Activated naive CD4-positive, alpha-beta T cell treated with Interleukin-2 at 50 U/mL for 16 hours (primary cell): ENCODE measurements around the gene ANXA9.

Source experiments
- DNase-seq: peaks from one replicate; pipeline ENCODE4 v3.0.0-alpha.2; 2020

The ANXA9 gene

GRCh38 chr1:151005729-151006319, 23.7 kb downstream of the ANXA9 start:
- no peak for DNase-seq

- peak; percentile 36 for DNase-seq
Observed at GRCh38 chr1:151006327-151007052, 24.4 kb downstream of the ANXA9 start, which contains the start of gene MINDY1. TSS of gene MINDY1 (minus strand) at chr1:151006902. CDS start at chr1:151002617, 4,285 bp downstream.

- DNase-seq: no peak
Observed at GRCh38 chr1:151007853-151008243, 25.8 kb downstream of the ANXA9 start.

- DNase-seq: peak; percentile 97
Observed at GRCh38 chr1:151008244-151009205, 26.4 kb downstream of the ANXA9 start, which contains the start of gene PRUNE1. TSS of gene PRUNE1 (plus strand) at chr1:151008449. CDS start at chr1:151008633, 184 bp downstream.

DNA sequence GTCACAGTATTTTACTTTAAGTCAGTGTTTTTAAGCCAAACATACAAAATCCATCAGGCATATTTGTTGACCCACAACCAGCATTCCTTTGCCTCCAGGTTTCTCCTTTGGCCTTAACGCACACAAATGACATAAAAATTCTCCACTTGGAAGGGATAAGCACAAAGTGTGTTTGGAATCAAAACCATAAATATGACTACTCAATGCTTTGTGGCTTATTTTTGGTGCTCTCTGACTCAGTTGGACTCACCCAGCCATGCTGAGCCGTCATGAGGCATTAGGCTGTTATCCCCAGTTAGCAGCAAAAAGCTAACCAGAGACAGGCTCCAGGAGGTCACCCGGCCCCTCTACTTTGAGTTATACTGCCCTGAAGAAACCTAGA, 27.1 kb downstream of the ANXA9 start:
- no peak for DNase-seq

DNA sequence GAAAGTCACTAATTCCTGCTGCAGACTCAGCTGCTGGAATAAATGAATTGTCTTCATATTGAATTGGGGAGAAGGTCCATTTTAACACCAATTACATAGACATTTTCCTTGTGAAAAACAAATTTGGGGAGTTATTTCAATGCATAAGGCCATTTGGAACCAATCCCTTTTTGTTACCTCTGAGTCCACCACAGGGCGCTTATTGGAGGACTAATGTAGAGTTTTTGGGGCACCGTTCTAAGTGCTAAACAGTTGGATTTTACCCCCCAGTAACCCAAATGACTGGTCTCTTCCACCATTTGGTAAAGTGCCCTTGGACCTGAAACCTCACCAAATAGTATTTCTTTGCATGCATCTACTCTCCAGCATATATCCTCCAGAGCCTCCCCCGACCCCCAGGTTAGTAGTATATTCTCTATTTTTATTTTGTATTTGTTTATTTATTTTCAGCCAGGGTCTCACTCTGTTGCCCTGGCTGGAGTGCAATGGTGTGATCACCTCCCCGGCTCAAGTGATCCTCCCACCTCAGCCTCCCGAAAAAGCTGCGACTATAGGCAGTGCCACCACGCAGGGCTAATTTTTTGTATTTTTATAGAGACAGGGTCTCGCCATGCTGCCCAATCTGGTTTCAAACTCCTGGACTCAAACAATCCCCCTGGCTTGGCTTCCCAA, 27.7 kb downstream of the ANXA9 start:
- DNase-seq: no peak

GRCh38 chr1:151010346-151010726, 28.2 kb downstream of the ANXA9 start:
- no peak for DNase-seq

GRCh38 chr1:151011154-151011850, 29.2 kb downstream of the ANXA9 start:
- no peak for DNase-seq

DNA sequence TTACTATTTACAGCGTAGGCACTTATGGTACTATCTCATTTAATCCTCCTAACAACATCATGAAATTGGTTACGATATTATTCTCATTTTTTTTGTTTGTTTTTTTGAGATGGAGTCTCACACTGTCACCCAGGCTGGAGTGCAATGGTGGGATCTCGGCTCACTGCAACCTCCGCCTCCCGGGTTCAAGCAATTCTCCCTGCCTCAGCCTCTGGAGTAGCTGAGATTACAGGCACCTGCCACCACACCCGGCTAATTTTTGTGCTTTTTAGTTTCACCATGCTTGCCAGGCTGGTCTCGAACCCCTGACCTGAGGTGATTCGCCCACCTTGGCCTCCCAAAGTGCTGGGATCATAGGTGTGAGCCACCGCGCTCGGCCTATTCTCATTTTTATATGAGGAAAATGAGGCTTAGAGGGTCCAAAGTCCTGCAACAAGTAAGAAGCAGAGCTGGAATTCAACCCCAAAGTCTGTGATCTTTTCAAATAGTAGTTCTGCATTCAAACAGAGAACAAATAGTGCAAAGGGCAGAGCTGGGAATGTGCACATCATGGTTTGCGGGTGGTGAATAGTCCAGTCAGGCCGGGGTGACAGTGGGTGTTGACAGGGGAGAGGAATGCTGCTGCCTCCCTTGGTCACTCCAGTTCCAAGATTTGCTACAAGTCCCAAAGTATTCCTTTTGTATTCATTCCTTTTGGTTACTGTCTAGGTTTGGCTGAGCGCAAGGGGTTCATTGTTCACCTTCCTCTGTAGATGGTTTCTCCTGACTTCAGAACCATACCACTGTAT, 30.8 kb downstream of the ANXA9 start:
- DNase-seq: no peak

- DNase-seq: no peak
Observed at GRCh38 chr1:151013518-151013917, 31.4 kb downstream of the ANXA9 start.

DNA sequence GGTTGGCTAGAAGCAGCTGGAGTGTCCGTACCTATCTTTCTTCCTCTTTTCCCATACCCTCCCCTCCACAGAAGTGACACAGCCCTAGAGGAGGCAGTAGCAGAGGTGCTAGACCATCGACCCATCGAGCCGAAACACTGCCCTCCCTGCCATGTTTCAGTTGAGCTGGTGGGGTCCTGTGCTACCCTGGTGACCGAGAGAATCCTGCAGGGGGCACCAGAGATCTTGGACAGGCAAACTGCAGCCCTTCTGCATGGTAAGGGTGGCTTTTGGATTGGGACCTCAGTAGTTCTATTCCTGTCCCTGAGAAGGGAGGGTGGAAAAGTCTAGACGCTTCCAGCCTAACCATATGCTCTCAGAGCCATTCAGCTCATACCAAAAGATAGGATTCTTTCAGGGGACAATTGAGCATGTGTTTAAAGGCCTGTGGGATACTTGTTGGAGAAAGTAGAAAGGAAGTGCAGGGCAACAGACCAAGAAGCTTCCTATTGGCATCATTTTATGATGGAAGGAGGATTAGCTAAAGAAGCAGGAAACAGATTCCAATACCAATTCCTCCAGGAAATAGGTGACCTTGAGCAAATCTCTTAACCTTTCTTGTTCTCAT, 42.6 kb downstream of the ANXA9 start:
- peak; percentile 81 for DNase-seq

DNA sequence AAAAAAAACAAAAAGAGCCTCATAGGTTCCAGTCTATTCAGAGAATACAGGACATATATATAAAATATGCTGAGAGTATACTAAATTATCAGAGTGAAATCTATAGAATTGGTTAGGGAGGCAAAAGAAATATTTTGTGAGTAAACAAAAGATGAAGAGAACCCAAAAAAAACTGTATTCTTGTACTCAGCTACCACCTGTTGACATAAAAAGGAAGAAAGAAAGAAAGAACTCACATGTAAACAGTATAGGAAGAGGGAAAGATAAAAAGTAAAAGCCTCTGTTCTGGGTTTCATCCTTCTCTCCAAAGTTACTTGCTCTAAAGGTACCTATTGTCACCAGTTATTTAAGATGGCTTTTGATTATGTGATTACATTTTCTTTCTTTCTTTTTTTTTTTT, 44.4 kb downstream of the ANXA9 start:
- DNase-seq: no peak

GRCh38 chr1:151032164-151032563, 50.1 kb downstream of the ANXA9 start:
- no peak for DNase-seq

DNA sequence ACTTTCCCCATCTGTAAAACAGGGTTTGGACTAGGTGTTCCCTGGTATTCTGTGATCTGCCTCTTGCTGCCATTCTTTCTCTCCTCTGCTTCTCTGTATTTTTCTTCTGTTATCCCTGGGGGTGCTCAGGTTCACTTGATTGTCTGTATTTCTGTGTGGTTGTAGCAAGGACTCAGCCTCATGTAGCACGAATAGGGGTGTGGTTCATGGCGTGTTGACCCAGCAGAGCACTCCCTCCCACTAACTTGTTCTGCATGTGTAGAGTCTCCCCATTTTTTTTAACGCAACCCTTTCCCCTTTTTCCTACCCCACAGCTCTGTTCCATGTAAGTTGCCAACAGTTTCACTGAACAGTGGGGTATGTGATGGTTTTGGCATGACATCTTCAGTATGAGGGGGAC, 53.1 kb downstream of the ANXA9 start:
- no peak for DNase-seq

- DNase-seq: no peak
Observed at GRCh38 chr1:151036356-151036755, 54.3 kb downstream of the ANXA9 start, which contains the start of gene BNIPL. TSS of gene BNIPL (plus strand) at chr1:151036586. CDS start at chr1:151036726, 140 bp downstream.

DNA sequence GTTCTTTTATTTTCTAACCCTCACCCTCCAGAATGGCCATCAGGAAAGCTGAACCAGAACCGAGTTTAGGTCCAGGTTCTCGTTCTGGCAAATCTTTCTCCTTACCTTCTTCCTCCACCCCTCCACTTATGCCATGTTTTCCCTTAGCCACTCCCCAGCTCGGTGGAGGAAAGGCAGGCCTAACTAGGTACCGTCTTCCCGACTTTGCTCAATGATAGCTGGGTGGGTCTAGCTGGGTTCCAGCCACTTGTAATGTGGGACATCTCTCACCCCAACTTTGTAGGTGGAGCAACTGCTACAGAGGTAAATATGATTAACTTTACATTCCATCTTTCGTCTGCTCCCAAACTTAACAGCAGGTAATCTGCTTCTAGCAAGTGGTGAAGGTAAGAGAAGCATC, 54.9 kb downstream of the ANXA9 start:
- no peak for DNase-seq

- no peak for DNase-seq
Observed at GRCh38 chr1:151039521-151039920, 57.4 kb downstream of the ANXA9 start.

- DNase-seq: no peak
Observed at GRCh38 chr1:151043163-151043562, 61.1 kb downstream of the ANXA9 start.
